Thyroid gland (tissue), 4 donors: ENCODE data around the gene ZNF511.
A peak's percentile ranks its signal among the peaks of the same experiment; 100 is the strongest.

Experiments used
- CTCF ChIP-seq, 6 experiments: fragments of 200-600 bp in 3 of 6; fragments of 450-650 bp in 3 of 6; sonication (generic) in 3 of 6; IDR thresholded peaks; one replicate each; pipeline ENCODE4 v1.5.1; 2016 to 2019; ENCODE audit warnings: antibody characterized with exemption in 6 of 6, mild to moderate bottlenecking in 2 of 6, inconsistent platforms in 1 of 6, moderate library complexity in 1 of 6
- POLR2A ChIP-seq, 2 donors: fragments of 450-650 bp; IDR thresholded peaks; one replicate each; pipeline ENCODE4 v1.6.1; 2017; ENCODE audit warnings: antibody characterized with exemption in 2 of 2, mild to moderate bottlenecking in 2 of 2, moderate library complexity in 1 of 2

- peak in 1 of 6 experiments; percentile 30 for TF ChIP-seq CTCF (IDR thresholded peaks at IDR 0.05)
- peak; percentile 4 to 74 for TF ChIP-seq POLR2A (IDR thresholded peaks at IDR 0.05)
These were observed at the start of gene ZNF511, which contains the start of gene TUBGCP2 for GRCh38 chr10:133308421-133309099.
